Spleen (tissue), 11 donors: Measurements from ENCODE around the gene SLC12A3. TPM values are rescaled to one million over a fixed set of nuclear protein-coding genes. Genes with fewer than 3 reads are reported as not detected.

Experiments
- DNase-seq: peaks from one replicate; pipeline ENCODE4 v3.0.0-alpha.2; 2020
- H3K27ac ChIP-seq, 8 donors: fragments of 200-600 bp; sonication (generic) in 7 of 8; 1 replicate in 4 of 8; 2 replicates in 4 of 8; pipeline versions ENCODE4 v1.5.0 to v1.8.0; 2016 to 2021; ENCODE audit warnings: inconsistent platforms in 4 of 8, mild to moderate bottlenecking in 4 of 8, moderate library complexity in 1 of 8
- H3K27me3 ChIP-seq, 7 donors: fragments of 200-600 bp; sonication (generic) in 6 of 7; replicated peaks in 1 of 7; 1 replicate in 4 of 7; 2 replicates in 3 of 7; pipeline versions ENCODE4 v1.5.0 to v1.8.0; 2016 to 2021; ENCODE audit warnings: inconsistent platforms in 3 of 7, mild to moderate bottlenecking in 1 of 7
- H3K36me3 ChIP-seq, 6 donors: fragments of 200-600 bp; sonication (generic) in 5 of 6; 1 replicate in 4 of 6; 2 replicates in 2 of 6; pipeline versions ENCODE4 v1.5.0 to v1.8.0; 2016 to 2021; ENCODE audit warnings: inconsistent platforms in 2 of 6
- H3K4me1 ChIP-seq, 6 donors: fragments of 200-600 bp; sonication (generic) in 5 of 6; 1 replicate in 3 of 6; 2 replicates in 3 of 6; pipeline versions ENCODE4 v1.5.0 to v1.8.0; 2016 to 2021; ENCODE audit warnings: inconsistent platforms in 3 of 6
- H3K4me3 ChIP-seq, 8 donors: fragments of 200-600 bp; sonication (generic) in 7 of 8; 1 replicate in 4 of 8; 2 replicates in 4 of 8; pipeline versions ENCODE4 v1.5.0 to v1.8.0; 2016 to 2021; ENCODE audit warnings: inconsistent platforms in 4 of 8, mild to moderate bottlenecking in 4 of 8, moderate library complexity in 2 of 8
- H3K9me3 ChIP-seq, 8 donors: fragments of 200-600 bp; sonication (generic) in 7 of 8; 1 replicate in 4 of 8; 2 replicates in 4 of 8; pipeline versions ENCODE4 v1.5.0 to v1.8.0; 2016 to 2021; ENCODE audit warnings: inconsistent platforms in 4 of 8
- CTCF ChIP-seq, 11 experiments: fragments of 200-600 bp in 7 of 11; fragments of 450-650 bp in 4 of 11; sonication (generic) in 4 of 11; IDR thresholded peaks in 8 of 11; conservative IDR thresholded peaks in 3 of 11; 1 replicate in 7 of 11; 2 replicates in 4 of 11; pipeline versions ENCODE4 v1.4.0 to v1.8.0; 2016 to 2021; ENCODE audit warnings: antibody characterized with exemption in 11 of 11, inconsistent platforms in 4 of 11, mild to moderate bottlenecking in 1 of 11
- POLR2A ChIP-seq, 3 donors: fragments of 450-650 bp; IDR thresholded peaks; one replicate each; pipeline ENCODE4 v1.5.1; 2017; ENCODE audit warnings: antibody characterized with exemption in 3 of 3, mild to moderate bottlenecking in 1 of 3
- POLR2AphosphoS5 ChIP-seq, 3 donors: sonication (generic); formaldehyde crosslinking; IDR thresholded peaks; one replicate each; pipeline ENCODE4 v1.5.1; 2017; ENCODE audit warnings: antibody characterized with exemption in 3 of 3
- WGBS, 5 donors: extraction: QIAGEN DNeasy Blood & Tissue Kit in 3 of 5; methylation state at CpG; one replicate each; pipeline versions ENCODE4 v1.1.5 to v1.1.7; 2013 to 2018; 5-methylcytosine and 5-hydroxymethylcytosine counted together
- intact Hi-C: fragments of 100-400 bp; cut with DNase I; formaldehyde crosslinking; loops from one replicate; pipeline ENCODE4 v1.15.0; 2023; ENCODE audit warnings: low total_unique reads
- polyA plus RNA-seq, 3 donors: library from polyadenylated mRNA; stranded (reverse); fragments of 200-250 nt; gene quantifications; one replicate each; pipeline ENCODE4 v1.2.1, GENCODE V29; 2013
- total RNA-seq, 7 donors: library from RNA; depleted of rRNA in 3 of 7; stranded (reverse); fragments of >200 nt in 3 of 7; fragmentation: NEBNext Ultra II Directional in 4 of 7; extraction: Animal tissue kit (Norgen Biotek cat#: 25700) in 4 of 7; gene quantifications; one replicate each; pipeline versions ENCODE4 v1.1.0 to v1.2.1, GENCODE V29; 2016 to 2021
- donor health status: healthy with polysubstance abuse.
- donor health status: DM: no; HTN: no; CAD: no; lungs with moderate emphysema.
- donor health status: DM: no; HTN: no; CAD: no.
- donor health status: Bipolar disorder and iron deficiency.
- donor health status: healthy.
- donor health status: DM: no; HTN: no; CAD: no.
- donor health status: DM: yes; HTN: yes; CAD: no.

SLC12A3 gene
- total and polyA plus RNA-seq, 10 donors = 0.42 to 2.6 (median 1.1) TPM

DNA sequence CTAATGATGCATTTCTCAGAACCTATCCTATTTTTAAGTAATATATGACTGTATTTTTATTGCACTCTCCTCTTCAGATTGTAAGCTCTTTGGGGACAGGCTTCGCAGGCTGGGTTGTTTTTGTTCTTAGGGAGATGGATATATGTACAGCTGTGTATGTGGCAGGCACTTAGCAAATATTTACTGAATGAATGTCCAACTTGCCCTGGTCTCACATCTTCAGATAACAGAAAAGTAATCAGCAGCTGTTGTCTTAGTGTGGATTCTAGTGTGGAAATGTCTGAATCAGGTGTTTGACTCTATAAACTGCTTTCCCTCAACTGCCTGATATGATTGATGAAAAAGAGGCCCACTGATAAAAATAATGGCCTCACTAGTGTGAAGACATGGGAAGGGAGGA lies 47.1 kb upstream of the SLC12A3 start:
- H3K4me1 ChIP-seq = peaks cover 0 to 3% (median 0%) of the 10 kb centered on the region in 6 donors
- WGBS, 5 donors = 92 to 100% (median 96%) methylated on average over 1 of the region's 1 CpG

DNA sequence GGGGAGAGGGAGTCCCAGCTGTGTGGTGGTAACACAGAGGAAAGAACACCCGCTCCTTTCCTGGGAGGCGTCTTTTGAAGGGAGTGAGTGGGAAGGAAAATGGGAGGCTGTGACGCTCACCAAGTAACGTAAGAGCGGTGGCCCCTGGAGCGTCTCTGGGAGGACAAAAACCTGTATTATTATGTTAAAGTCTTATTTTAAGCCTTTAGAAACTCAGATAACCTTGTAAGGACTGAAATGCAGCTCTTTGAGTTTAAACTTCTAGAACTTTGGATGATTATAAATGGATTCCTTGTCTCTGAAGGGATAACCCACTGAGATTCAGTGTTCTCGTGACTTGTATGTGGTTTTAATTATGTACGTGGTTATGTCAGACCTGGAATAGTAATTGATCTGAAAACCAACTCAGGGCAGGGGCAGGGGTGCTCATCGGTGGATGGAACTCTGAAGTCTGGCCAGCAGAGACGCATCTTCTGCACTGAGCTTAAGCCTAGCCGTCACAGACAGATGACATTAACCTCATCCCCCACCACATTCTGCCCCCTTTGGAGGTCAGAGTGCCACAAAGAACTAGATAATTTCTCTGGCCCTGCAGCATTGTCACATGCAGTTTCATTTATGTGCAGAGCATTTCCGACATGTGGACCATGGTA lies 41.8 kb upstream of the SLC12A3 start:
- intact Hi-C loops = no loop called here
- Histone ChIP-seq H3K4me3 (no peak overlapping the region), H3K36me3 (peaks cover 0 to 99% (median 55%) of the 10 kb centered on the region in 6 donors), H3K9me3 (no peaks in the 10 kb centered on the region), H3K4me1 (no peaks in the 10 kb centered on the region), H3K27me3 (no peaks in the 10 kb centered on the region), H3K27ac (no peak overlapping the region)
- 95 to 96% (median 95%) methylated on average over 12 of the region's 12 CpGs for WGBS, 5 donors
- no peak for DNase-seq
- TF ChIP-seq POLR2A (IDR thresholded peaks at IDR 0.05) (no peak), POLR2AphosphoS5 (IDR thresholded peaks at IDR 0.05) (no peak), CTCF (IDR thresholded peaks at IDR 0.05 in 8 of 11, conservative IDR thresholded peaks at IDR 0.05 in 3 of 11) (no peak)

More for the DNA sequence above, 47.1 kb upstream of the SLC12A3 start:
- Histone ChIP-seq H3K27ac (no peak overlapping the region), H3K9me3 (no peaks in the 10 kb centered on the region), H3K4me3 (no peak overlapping the region), H3K36me3 (peaks cover 0 to 66% (median 31%) of the 10 kb centered on the region in 6 donors), H3K27me3 (no peaks in the 10 kb centered on the region)
- no peak for DNase-seq
- intact Hi-C loops = no loop called here
- no peak for TF ChIP-seq POLR2AphosphoS5 (IDR thresholded peaks at IDR 0.05)
- TF ChIP-seq CTCF (IDR thresholded peaks at IDR 0.05 in 8 of 11, conservative IDR thresholded peaks at IDR 0.05 in 3 of 11) = no peak
- TF ChIP-seq POLR2A (IDR thresholded peaks at IDR 0.05) = no peak

- no peak for DNase-seq
- Histone ChIP-seq H3K36me3 (peaks cover 0 to 97% (median 60%) of the 10 kb centered on the region in 6 donors), H3K9me3 (no peaks in the 10 kb centered on the region), H3K27ac (no peak overlapping the region), H3K4me1 (no peaks in the 10 kb centered on the region), H3K4me3 (no peak overlapping the region), H3K27me3 (no peaks in the 10 kb centered on the region)
- intact Hi-C loops = no loop called here
- TF ChIP-seq POLR2AphosphoS5 (IDR thresholded peaks at IDR 0.05) = no peak
- no peak for TF ChIP-seq CTCF (IDR thresholded peaks at IDR 0.05 in 8 of 11, conservative IDR thresholded peaks at IDR 0.05 in 3 of 11)
- no peak for TF ChIP-seq POLR2A (IDR thresholded peaks at IDR 0.05)
- WGBS, 5 donors = 76 to 90% (median 84%) methylated on average over 3 of the region's 3 CpGs
Observed at GRCh38 chr16:56824331-56824730, 40.7 kb upstream of the SLC12A3 start.

- H3K27me3 ChIP-seq = no peaks in the 10 kb centered on the region
- intact Hi-C loops = no loop called here
- H3K4me1 ChIP-seq = no peaks in the 10 kb centered on the region
- no peak overlapping the region for H3K27ac ChIP-seq
- no peaks in the 10 kb centered on the region for H3K9me3 ChIP-seq
- H3K36me3 ChIP-seq = peaks cover 0 to 97% (median 62%) of the 10 kb centered on the region in 6 donors
- TF ChIP-seq CTCF (IDR thresholded peaks at IDR 0.05 in 8 of 11, conservative IDR thresholded peaks at IDR 0.05 in 3 of 11) (no peak), POLR2AphosphoS5 (IDR thresholded peaks at IDR 0.05) (no peak), POLR2A (IDR thresholded peaks at IDR 0.05) (no peak)
- WGBS, 5 donors = 93 to 99% (median 97%) methylated on average over 3 of the region's 3 CpGs
- no peak overlapping the region for H3K4me3 ChIP-seq
- DNase-seq = no peak
Observed at GRCh38 chr16:56824804-56825203, 40.2 kb upstream of the SLC12A3 start.
